ENCODE measurements around the gene BANK1.
"Not testable (repeated sequence)": the region's sequence is repeated elsewhere in the genome, so short reads cannot be mapped to it uniquely, and the experiment has no call there.

BANK1 gene

GRCh38 chr4:101886826-101887225 is 96.3 kb downstream of the BANK1 start:
- Histone ChIP-seq H3K4me3 (ENCODE audit: low read length) (no peak overlapping the region), H3K9me3 (ENCODE audit: control insufficient read depth, low read length) (no peaks in the 10 kb centered on the region), H3K27me3 (replicated peaks; ENCODE audit: control insufficient read depth, insufficient read depth, low read length) (no peaks in the 10 kb centered on the region), H3K9ac (ENCODE audit: low read length) (no peak overlapping the region), H3K4me1 (ENCODE audit: control insufficient read depth, insufficient read depth, low read length) (peaks cover 4% of the 10 kb centered on the region), H3K36me3 (ENCODE audit: control insufficient read depth, insufficient read depth, low read length, severe bottlenecking) (no peaks in the 10 kb centered on the region)
- DNase-seq (ENCODE audit: low read depth) = no peak

- Histone ChIP-seq H3K36me3 (ENCODE audit: control insufficient read depth, insufficient read depth, low read length, severe bottlenecking) (no peaks in the 10 kb centered on the region), H3K9ac (ENCODE audit: low read length) (no peak overlapping the region), H3K4me3 (ENCODE audit: low read length) (no peak overlapping the region), H3K4me1 (ENCODE audit: control insufficient read depth, insufficient read depth, low read length) (peaks cover 4% of the 10 kb centered on the region), H3K27me3 (replicated peaks; ENCODE audit: control insufficient read depth, insufficient read depth, low read length) (no peaks in the 10 kb centered on the region), H3K9me3 (ENCODE audit: control insufficient read depth, low read length) (no peaks in the 10 kb centered on the region)
- no peak for DNase-seq (ENCODE audit: low read depth)
These were observed 97.9 kb downstream of the BANK1 start for GRCh38 chr4:101888472-101888871.

GRCh38 chr4:101905527-101905926 is 115.0 kb downstream of the BANK1 start:
- DNase-seq (ENCODE audit: low read depth); H3K4me1 ChIP-seq (ENCODE audit: control insufficient read depth, insufficient read depth, low read length); H3K4me3 ChIP-seq (ENCODE audit: low read length); H3K27me3 ChIP-seq (replicated peaks; ENCODE audit: control insufficient read depth, insufficient read depth, low read length); H3K36me3 ChIP-seq (ENCODE audit: control insufficient read depth, insufficient read depth, low read length, severe bottlenecking); H3K9me3 ChIP-seq (ENCODE audit: control insufficient read depth, low read length); H3K9ac ChIP-seq (ENCODE audit: low read length): not testable (repeated sequence)

GRCh38 chr4:101910786-101911373 is 120.3 kb downstream of the BANK1 start:
- H3K4me3 ChIP-seq (ENCODE audit: low read length) = no peak overlapping the region
- H3K9me3 ChIP-seq (ENCODE audit: control insufficient read depth, low read length) = peaks cover 13% of the 10 kb centered on the region
- H3K36me3 ChIP-seq (ENCODE audit: control insufficient read depth, insufficient read depth, low read length, severe bottlenecking) = peaks cover 4% of the 10 kb centered on the region
- no peaks in the 10 kb centered on the region for H3K27me3 ChIP-seq (replicated peaks; ENCODE audit: control insufficient read depth, insufficient read depth, low read length)
- DNase-seq (ENCODE audit: low read depth) = no peak
- H3K9ac ChIP-seq (ENCODE audit: low read length) = no peak overlapping the region
- H3K4me1 ChIP-seq (ENCODE audit: control insufficient read depth, insufficient read depth, low read length) = no peaks in the 10 kb centered on the region

GRCh38 chr4:101911616-101912015 is 121.1 kb downstream of the BANK1 start:
- H3K4me3 ChIP-seq (ENCODE audit: low read length) = no peak overlapping the region
- peaks cover 13% of the 10 kb centered on the region for H3K9me3 ChIP-seq (ENCODE audit: control insufficient read depth, low read length)
- H3K4me1 ChIP-seq (ENCODE audit: control insufficient read depth, insufficient read depth, low read length) = no peaks in the 10 kb centered on the region
- DNase-seq (ENCODE audit: low read depth) = no peak
- H3K36me3 ChIP-seq (ENCODE audit: control insufficient read depth, insufficient read depth, low read length, severe bottlenecking) = peaks cover 4% of the 10 kb centered on the region
- H3K9ac ChIP-seq (ENCODE audit: low read length) = no peak overlapping the region
- H3K27me3 ChIP-seq (replicated peaks; ENCODE audit: control insufficient read depth, insufficient read depth, low read length) = no peaks in the 10 kb centered on the region

GRCh38 chr4:101914761-101915160 is 124.2 kb downstream of the BANK1 start:
- Histone ChIP-seq H3K9me3 (ENCODE audit: control insufficient read depth, low read length) (peaks cover 13% of the 10 kb centered on the region), H3K4me1 (ENCODE audit: control insufficient read depth, insufficient read depth, low read length) (no peaks in the 10 kb centered on the region), H3K9ac (ENCODE audit: low read length) (no peak overlapping the region), H3K4me3 (ENCODE audit: low read length) (no peak overlapping the region), H3K36me3 (ENCODE audit: control insufficient read depth, insufficient read depth, low read length, severe bottlenecking) (peaks cover 6% of the 10 kb centered on the region), H3K27me3 (replicated peaks; ENCODE audit: control insufficient read depth, insufficient read depth, low read length) (no peaks in the 10 kb centered on the region)
- no peak for DNase-seq (ENCODE audit: low read depth)

- Histone ChIP-seq H3K27me3 (replicated peaks; ENCODE audit: control insufficient read depth, insufficient read depth, low read length) (no peaks in the 10 kb centered on the region), H3K9ac (ENCODE audit: low read length) (no peak overlapping the region), H3K36me3 (ENCODE audit: control insufficient read depth, insufficient read depth, low read length, severe bottlenecking) (peaks cover 2% of the 10 kb centered on the region), H3K4me3 (ENCODE audit: low read length) (no peak overlapping the region), H3K9me3 (ENCODE audit: control insufficient read depth, low read length) (peaks cover 4% of the 10 kb centered on the region), H3K4me1 (ENCODE audit: control insufficient read depth, insufficient read depth, low read length) (no peaks in the 10 kb centered on the region)
- no peak for DNase-seq (ENCODE audit: low read depth)
These were observed 128.9 kb downstream of the BANK1 start for GRCh38 chr4:101919373-101919977.

GRCh38 chr4:101921370-101921769 is 130.8 kb downstream of the BANK1 start:
- no peaks in the 10 kb centered on the region for H3K9me3 ChIP-seq (ENCODE audit: control insufficient read depth, low read length)
- H3K27me3 ChIP-seq (replicated peaks; ENCODE audit: control insufficient read depth, insufficient read depth, low read length) = no peaks in the 10 kb centered on the region
- no peak for DNase-seq (ENCODE audit: low read depth)
- peaks cover 2% of the 10 kb centered on the region for H3K36me3 ChIP-seq (ENCODE audit: control insufficient read depth, insufficient read depth, low read length, severe bottlenecking)
- H3K9ac ChIP-seq (ENCODE audit: low read length) = no peak overlapping the region
- H3K4me1 ChIP-seq (ENCODE audit: control insufficient read depth, insufficient read depth, low read length) = no peaks in the 10 kb centered on the region
- H3K4me3 ChIP-seq (ENCODE audit: low read length) = no peak overlapping the region

GRCh38 chr4:101931619-101932018 is 141.1 kb downstream of the BANK1 start:
- H3K4me1 ChIP-seq (ENCODE audit: control insufficient read depth, insufficient read depth, low read length) = no peaks in the 10 kb centered on the region
- no peaks in the 10 kb centered on the region for H3K27me3 ChIP-seq (replicated peaks; ENCODE audit: control insufficient read depth, insufficient read depth, low read length)
- H3K36me3 ChIP-seq (ENCODE audit: control insufficient read depth, insufficient read depth, low read length, severe bottlenecking) = no peaks in the 10 kb centered on the region
- no peaks in the 10 kb centered on the region for H3K9me3 ChIP-seq (ENCODE audit: control insufficient read depth, low read length)
- no peak overlapping the region for H3K9ac ChIP-seq (ENCODE audit: low read length)
- DNase-seq (ENCODE audit: low read depth) = no peak
- H3K4me3 ChIP-seq (ENCODE audit: low read length) = no peak overlapping the region

- Histone ChIP-seq H3K36me3 (ENCODE audit: control insufficient read depth, insufficient read depth, low read length, severe bottlenecking) (no peaks in the 10 kb centered on the region), H3K4me3 (ENCODE audit: low read length) (no peak overlapping the region), H3K4me1 (ENCODE audit: control insufficient read depth, insufficient read depth, low read length) (peaks cover 7% of the 10 kb centered on the region), H3K9ac (ENCODE audit: low read length) (no peak overlapping the region), H3K9me3 (ENCODE audit: control insufficient read depth, low read length) (no peaks in the 10 kb centered on the region), H3K27me3 (replicated peaks; ENCODE audit: control insufficient read depth, insufficient read depth, low read length) (no peaks in the 10 kb centered on the region)
- no peak for DNase-seq (ENCODE audit: low read depth)
These were observed 143.3 kb downstream of the BANK1 start for GRCh38 chr4:101933855-101934254.

GRCh38 chr4:101938836-101939235 is 148.3 kb downstream of the BANK1 start:
- Histone ChIP-seq H3K4me1 (ENCODE audit: control insufficient read depth, insufficient read depth, low read length) (peaks cover 16% of the 10 kb centered on the region), H3K9ac (ENCODE audit: low read length) (no peak overlapping the region), H3K4me3 (ENCODE audit: low read length) (no peak overlapping the region), H3K36me3 (ENCODE audit: control insufficient read depth, insufficient read depth, low read length, severe bottlenecking) (no peaks in the 10 kb centered on the region), H3K9me3 (ENCODE audit: control insufficient read depth, low read length) (no peaks in the 10 kb centered on the region), H3K27me3 (replicated peaks; ENCODE audit: control insufficient read depth, insufficient read depth, low read length) (no peaks in the 10 kb centered on the region)
- DNase-seq (ENCODE audit: low read depth) = no peak

Data from adipocyte (in vitro differentiated cells).